ENCODE measurements around the gene EFNA5. TPM values are rescaled to one million over a fixed set of nuclear protein-coding genes. Genes with fewer than 3 reads are reported as not detected.
A peak's percentile ranks its signal among the peaks of the same experiment; 100 is the strongest.
"Not testable (repeated sequence)": the region's sequence is repeated elsewhere in the genome, so short reads cannot be mapped to it uniquely, and the experiment has no call there.

Gene EFNA5
- total and polyA plus RNA-seq, 5 experiments from 2014 or later = 0.03 TPM; not detected in 4

DNA sequence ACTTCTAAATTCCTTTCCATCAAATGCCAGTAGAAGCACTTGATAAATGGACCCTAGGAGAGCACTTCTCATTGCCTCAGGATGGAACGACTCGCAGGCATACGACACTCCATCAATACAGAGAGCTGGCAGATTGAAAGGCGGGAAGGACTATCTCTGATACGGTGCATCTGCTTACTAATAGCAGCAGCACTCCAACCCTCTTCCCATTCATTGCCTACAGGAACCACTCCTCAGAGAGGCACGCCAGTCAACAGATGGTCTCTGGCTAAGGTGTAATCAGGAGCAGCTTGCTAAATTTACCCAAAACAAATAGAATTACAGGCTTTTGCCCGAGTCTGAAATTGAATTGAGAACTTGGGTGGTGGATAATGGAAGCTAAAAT lies 168.1 kb downstream of the EFNA5 start:
- H3K4me3 Mint-ChIP-seq = no peak overlapping the region
- no peak overlapping the region for H3K27ac Mint-ChIP-seq
- no peaks in the 10 kb centered on the region for H3K36me3 Mint-ChIP-seq

DNA sequence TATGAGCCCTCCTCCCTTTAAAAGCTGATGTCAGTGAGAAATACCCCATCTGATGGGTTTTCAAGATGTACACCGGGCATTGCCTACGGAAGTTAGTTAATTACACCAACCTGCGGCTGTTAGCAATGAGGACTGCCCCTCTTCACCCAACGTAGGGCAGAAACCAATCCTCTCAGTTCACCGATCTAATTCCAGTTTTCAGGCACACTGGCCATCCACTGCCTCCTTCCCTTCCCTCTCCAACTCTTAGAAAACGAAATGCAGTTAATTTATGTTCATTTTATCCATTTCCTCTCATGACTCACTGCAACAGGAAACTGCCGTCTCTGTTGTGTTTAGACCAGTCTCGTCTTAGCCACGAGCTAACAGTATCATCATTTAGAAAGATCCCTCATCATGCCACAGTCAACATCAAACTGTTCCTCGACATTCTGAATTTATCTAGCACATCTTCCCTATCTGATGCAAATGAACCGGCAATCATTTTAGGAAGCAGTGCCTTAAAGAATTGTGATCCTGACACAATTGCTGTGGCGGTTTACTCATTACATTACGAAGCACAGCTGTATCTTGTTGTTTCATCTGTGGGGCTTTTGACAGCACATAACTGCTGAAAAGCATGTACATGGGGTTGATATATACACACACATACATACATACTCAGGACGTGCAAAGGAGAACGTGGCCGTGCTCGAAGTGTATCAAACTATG lies 168.6 kb downstream of the EFNA5 start:
- POLR2A ChIA-PET = no interaction called here
- peaks cover 2 to 23% (median 5%) of the 10 kb centered on the region in 5 donors for H3K27me3 Mint-ChIP-seq
- no peaks in the 10 kb centered on the region for H3K36me3 Mint-ChIP-seq
- H3K9me3 Mint-ChIP-seq = peaks cover 0 to 2% (median 0%) of the 10 kb centered on the region in 9 donors
- DNase-seq (no peak), ATAC-seq (no peak)
- H3K27ac Mint-ChIP-seq = peak overlapping the region in 1 of 10 donors; percentile 11
- H3K4me3 Mint-ChIP-seq = peak overlapping the region in 1 of 10 donors; percentile 15
- H3K4me1 Mint-ChIP-seq = peaks cover 0 to 6% (median 2%) of the 10 kb centered on the region in 4 donors

More for the DNA sequence above, 168.1 kb downstream of the EFNA5 start:
- Mint-ChIP-seq H3K9me3 (peaks cover 0 to 2% (median 0%) of the 10 kb centered on the region in 9 donors), H3K27me3 (peaks cover 2 to 23% (median 5%) of the 10 kb centered on the region in 5 donors), H3K4me1 (peaks cover 0 to 6% (median 2%) of the 10 kb centered on the region in 4 donors)
- POLR2A ChIA-PET = no interaction called here
- ATAC-seq = no peak
- no peak for DNase-seq

DNA sequence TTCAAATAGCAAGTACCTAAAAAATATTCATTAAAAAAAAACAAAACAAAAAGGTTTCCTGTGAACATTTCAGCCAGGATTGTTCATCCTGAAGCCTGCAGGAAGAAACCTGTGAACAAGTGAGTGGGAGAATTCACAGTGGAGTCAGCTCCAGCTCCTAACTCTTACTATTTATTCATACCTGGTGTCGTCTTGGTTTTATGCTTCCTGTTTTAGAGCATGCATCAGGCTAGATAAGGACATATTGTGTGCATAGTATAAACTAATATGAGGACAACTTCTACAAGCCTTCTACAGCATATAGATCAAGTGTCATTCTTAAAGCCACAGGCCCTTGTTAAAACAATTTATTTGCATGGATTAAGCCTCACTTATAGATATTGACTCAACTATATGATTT lies 169.9 kb downstream of the EFNA5 start:
- H3K27ac Mint-ChIP-seq = no peak overlapping the region
- no peak overlapping the region for H3K4me3 Mint-ChIP-seq
- peaks cover 2 to 20% (median 5%) of the 10 kb centered on the region in 5 donors for H3K27me3 Mint-ChIP-seq
- H3K36me3 Mint-ChIP-seq = no peaks in the 10 kb centered on the region
- no peak for DNase-seq
- peaks cover 0 to 6% (median 2%) of the 10 kb centered on the region in 4 donors for H3K4me1 Mint-ChIP-seq
- no peak for ATAC-seq
- POLR2A ChIA-PET = no interaction called here
- peaks cover 0 to 2% (median 0%) of the 10 kb centered on the region in 9 donors for H3K9me3 Mint-ChIP-seq

DNA sequence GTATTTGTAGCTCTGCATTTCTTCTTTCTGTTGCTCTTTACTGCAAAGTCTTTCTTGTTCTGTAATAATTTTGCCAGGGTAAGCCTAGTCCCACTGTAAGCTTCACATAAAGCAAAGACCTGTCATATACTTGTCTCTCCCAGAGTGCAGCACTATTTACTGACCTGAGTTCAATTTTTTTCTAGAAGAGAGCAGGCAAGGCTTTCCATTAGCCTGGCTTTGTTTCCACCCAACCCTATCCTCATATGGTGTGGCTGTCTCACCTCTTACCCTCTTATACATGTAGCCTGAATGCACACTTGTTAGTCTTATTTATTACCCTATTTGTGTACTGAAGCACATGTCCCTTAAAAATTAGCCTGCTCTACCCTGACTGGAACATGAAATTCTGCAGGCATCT lies 170.4 kb downstream of the EFNA5 start:
- H3K4me3 Mint-ChIP-seq = no peak overlapping the region
- ATAC-seq (no peak), DNase-seq (no peak)
- H3K36me3 Mint-ChIP-seq = no peaks in the 10 kb centered on the region
- POLR2A ChIA-PET = no interaction called here
- peaks cover 2 to 15% (median 4%) of the 10 kb centered on the region in 5 donors for H3K27me3 Mint-ChIP-seq
- no peak overlapping the region for H3K27ac Mint-ChIP-seq
- H3K4me1 Mint-ChIP-seq = peaks cover 0 to 6% (median 2%) of the 10 kb centered on the region in 4 donors
- peaks cover 0 to 2% (median 0%) of the 10 kb centered on the region in 9 donors for H3K9me3 Mint-ChIP-seq

DNA sequence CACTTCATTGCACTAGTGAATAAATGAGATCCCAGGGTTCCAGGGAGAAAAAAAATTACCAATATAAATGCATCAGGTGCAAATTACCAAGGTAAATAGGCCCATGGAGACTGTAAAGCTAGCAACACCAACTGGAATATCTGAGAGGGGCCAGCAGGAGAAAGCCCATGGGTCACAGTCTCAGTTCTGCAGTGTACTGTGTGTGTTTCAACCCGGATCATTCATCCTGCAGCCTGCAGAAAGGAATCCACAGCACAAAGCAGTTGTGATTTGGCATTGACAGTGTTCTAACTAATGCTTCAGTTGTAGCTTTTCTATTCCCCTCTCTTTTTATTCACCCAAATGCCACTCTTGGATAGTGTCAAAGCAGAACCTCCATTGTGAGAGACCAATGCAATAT lies 171.0 kb downstream of the EFNA5 start:
- Mint-ChIP-seq H3K27ac (no peak overlapping the region), H3K9me3 (peaks cover 0 to 2% (median 0%) of the 10 kb centered on the region in 9 donors), H3K4me1 (peaks cover 0 to 6% (median 2%) of the 10 kb centered on the region in 4 donors), H3K4me3 (no peak overlapping the region), H3K27me3 (peaks cover 0 to 14% (median 4%) of the 10 kb centered on the region in 5 donors), H3K36me3 (no peaks in the 10 kb centered on the region)
- ATAC-seq (no peak), DNase-seq (no peak)
- POLR2A ChIA-PET = no interaction called here

DNA sequence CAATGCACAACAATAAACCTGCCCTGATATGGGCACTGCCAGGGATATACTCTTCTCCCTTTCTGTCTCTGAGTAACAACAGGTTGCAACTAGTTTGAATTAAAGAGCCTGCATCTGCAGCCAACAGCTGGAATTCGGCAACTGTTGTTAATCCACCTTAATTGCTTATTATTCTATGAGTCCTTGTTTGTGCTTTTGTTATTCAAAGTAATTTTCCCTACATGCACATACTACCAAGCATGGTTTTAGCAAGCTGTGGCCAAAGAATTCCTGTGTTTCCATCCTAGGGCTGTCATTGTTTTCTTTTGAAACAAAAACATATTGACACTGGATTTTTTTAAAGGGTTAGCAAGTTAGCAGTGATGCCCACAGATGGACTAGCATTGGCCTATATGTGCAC lies 171.5 kb downstream of the EFNA5 start:
- Mint-ChIP-seq H3K4me3 (no peak overlapping the region), H3K27me3 (peaks cover 0 to 14% (median 4%) of the 10 kb centered on the region in 5 donors), H3K36me3 (no peaks in the 10 kb centered on the region), H3K9me3 (peaks cover 0 to 2% (median 0%) of the 10 kb centered on the region in 9 donors), H3K4me1 (peaks cover 0 to 6% (median 2%) of the 10 kb centered on the region in 4 donors), H3K27ac (no peak overlapping the region)
- DNase-seq (no peak), ATAC-seq (no peak)
- POLR2A ChIA-PET = no interaction called here

DNA sequence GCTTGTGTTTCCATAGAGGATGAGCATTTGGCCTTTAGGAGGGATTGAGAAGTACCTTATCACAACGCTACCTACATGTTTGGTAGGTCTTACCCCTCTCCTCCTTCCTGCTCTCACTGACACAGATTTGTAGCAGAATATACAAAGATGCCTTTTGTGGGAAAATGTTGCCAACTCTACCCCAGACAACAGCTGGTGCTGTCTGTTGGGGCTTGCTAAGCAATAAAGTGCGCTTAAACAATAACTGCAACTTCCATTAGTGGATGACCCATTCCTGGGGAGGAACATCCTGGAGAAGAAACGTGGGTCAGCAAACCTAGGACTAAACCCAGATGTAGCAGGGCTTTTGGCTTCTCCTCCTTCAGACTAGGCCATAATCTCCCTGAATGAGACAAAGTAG lies 174.3 kb downstream of the EFNA5 start:
- POLR2A ChIA-PET = no interaction called here
- Mint-ChIP-seq H3K27ac (no peak overlapping the region), H3K4me3 (no peak overlapping the region), H3K4me1 (no peaks in the 10 kb centered on the region), H3K9me3 (no peaks in the 10 kb centered on the region), H3K36me3 (no peaks in the 10 kb centered on the region), H3K27me3 (no peaks in the 10 kb centered on the region)
- ATAC-seq (no peak), DNase-seq (no peak)

DNA sequence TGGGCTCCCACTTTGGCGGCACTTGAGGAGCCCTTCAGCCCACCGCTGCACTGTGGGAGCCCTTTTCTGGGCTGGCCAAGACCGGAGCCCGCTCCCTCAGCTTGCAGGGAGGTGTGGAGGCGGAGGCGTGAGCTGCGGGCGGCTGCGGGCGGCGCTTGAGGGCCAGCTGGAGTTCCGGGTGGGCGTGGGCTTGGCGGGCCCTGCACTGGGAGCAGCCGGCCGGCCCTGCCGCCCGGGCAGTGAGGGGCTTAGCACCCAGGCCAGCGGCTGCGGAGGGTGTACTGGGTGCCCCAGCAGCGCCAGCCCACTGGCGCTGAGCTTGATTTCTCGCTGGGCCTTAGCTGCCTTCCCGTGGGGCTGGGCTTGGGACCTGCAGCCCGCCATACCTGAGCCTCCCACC lies 176.6 kb downstream of the EFNA5 start:
- ATAC-seq, H3K4me1 Mint-ChIP-seq, H3K4me3 Mint-ChIP-seq, H3K36me3 Mint-ChIP-seq, H3K27ac Mint-ChIP-seq, H3K27me3 Mint-ChIP-seq, POLR2A ChIA-PET, H3K9me3 Mint-ChIP-seq, DNase-seq: not testable (repeated sequence)

DNA sequence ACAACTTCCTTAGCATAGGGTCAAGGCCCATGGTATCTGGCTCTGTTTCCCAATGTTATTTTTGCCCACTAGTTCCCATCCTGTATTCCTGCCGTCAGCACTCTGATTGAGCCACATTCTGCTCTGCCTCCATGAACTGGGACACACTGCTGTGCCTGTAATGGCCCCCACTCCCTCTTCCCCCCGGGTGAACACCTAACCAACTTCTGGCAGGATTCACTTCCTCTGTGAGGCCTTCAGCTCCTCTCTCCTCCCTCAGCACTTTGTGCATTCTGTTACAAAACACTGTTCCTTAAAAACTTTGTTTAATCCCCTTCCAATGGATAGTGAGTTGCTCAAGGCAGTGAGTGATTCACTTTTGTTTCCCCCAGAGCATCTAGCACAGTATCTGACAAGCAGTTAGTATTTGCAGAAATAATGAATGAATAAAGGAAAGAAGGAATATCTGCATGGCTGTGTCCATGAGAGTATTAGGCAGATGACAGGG lies 183.6 kb downstream of the EFNA5 start:
- peaks cover 0 to 22% (median under 1%) of the 10 kb centered on the region in 4 donors for H3K4me1 Mint-ChIP-seq
- no peak overlapping the region for H3K4me3 Mint-ChIP-seq
- H3K27ac Mint-ChIP-seq = peak overlapping the region in 3 of 10 donors; percentile 17 to 59 (median 46)
- H3K9me3 Mint-ChIP-seq = peaks cover 0 to 4% (median 0%) of the 10 kb centered on the region in 9 donors
- POLR2A ChIA-PET = no interaction called here
- no peaks in the 10 kb centered on the region for H3K27me3 Mint-ChIP-seq
- ATAC-seq (no peak), DNase-seq (no peak)
- H3K36me3 Mint-ChIP-seq = no peaks in the 10 kb centered on the region

DNA sequence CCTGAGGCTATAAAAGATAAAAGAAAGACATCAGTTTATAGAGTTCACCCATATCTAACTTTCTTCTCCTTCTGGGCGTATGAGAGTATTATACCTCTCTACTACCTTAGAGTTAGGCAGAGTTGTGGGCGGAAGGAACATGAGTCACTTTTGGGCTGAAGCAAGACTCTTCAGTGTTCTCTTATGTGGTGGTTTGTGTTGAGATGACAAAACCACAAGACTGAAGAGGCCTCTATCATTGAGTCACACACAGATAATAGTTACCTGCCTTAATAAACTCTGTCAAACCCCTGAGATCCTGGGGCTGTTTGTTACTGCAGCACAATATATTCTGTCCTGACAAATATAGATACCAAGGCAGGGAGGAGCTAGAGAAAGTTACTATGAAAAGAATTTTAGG lies 184.2 kb downstream of the EFNA5 start:
- POLR2A ChIA-PET = no interaction called here
- H3K27me3 Mint-ChIP-seq = no peaks in the 10 kb centered on the region

DNA sequence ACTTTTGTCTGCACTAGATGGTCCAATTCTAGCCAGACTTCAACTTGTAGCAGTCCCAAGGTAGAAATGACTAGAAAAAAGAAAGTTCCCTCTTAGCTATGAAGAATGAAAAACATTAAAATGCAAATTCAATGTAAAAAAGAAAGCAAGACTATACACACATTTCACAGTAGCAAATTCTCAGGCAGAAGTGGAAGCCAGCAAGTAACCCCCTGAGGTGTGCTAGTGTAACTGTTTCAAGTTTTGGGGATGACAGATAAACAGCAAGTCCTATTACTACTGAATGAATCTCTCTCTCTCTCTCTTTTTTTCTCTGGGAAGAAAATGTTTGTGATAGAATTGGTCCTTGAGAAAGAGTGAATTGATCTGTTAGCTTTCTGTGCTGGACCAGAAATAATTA lies 185.6 kb downstream of the EFNA5 start:
- ATAC-seq = no peak
- no peak for DNase-seq
- POLR2A ChIA-PET = no interaction called here
- H3K4me3 Mint-ChIP-seq = no peak overlapping the region
- H3K4me1 Mint-ChIP-seq = peaks cover 0 to 22% (median under 1%) of the 10 kb centered on the region in 4 donors
- H3K36me3 Mint-ChIP-seq = no peaks in the 10 kb centered on the region
- peaks cover 0 to 4% (median 0%) of the 10 kb centered on the region in 9 donors for H3K9me3 Mint-ChIP-seq
- H3K27me3 Mint-ChIP-seq = peaks cover 0 to 8% (median 0%) of the 10 kb centered on the region in 5 donors
- no peak overlapping the region for H3K27ac Mint-ChIP-seq

More for the DNA sequence above, 184.2 kb downstream of the EFNA5 start:
- ATAC-seq = peak; percentile 40 to 42
- Mint-ChIP-seq H3K4me1 (peaks cover 0 to 22% (median under 1%) of the 10 kb centered on the region in 4 donors), H3K36me3 (no peaks in the 10 kb centered on the region), H3K4me3 (no peak overlapping the region), H3K9me3 (peaks cover 0 to 4% (median 0%) of the 10 kb centered on the region in 9 donors), H3K27ac (peak overlapping the region in 3 of 10 donors; percentile 17 to 59 (median 46))
- peak in 1 of 10 donors; percentile 20 for DNase-seq

DNA sequence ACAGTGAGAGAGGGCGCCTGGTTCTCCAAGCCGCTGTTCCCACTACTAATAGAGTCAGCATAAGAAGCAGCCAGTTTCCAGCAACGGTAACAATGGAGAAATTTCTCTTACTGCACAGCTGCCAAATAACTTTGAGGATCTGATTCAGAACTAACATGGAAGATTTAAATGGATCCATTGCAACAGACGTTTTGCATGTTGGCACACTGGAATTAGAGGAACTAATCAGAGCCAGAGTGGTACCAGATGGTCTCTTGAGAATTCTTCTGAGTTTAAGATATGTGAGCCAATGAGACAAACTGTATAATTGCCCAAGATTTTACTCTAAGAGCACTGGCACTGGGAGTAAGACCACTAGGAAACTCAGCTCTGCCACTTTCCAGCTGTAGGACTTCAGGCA lies 186.5 kb downstream of the EFNA5 start:
- Mint-ChIP-seq H3K36me3 (no peaks in the 10 kb centered on the region), H3K27ac (no peak overlapping the region), H3K9me3 (peaks cover 0 to 4% (median 0%) of the 10 kb centered on the region in 9 donors), H3K4me3 (no peak overlapping the region), H3K27me3 (peaks cover 0 to 8% (median 0%) of the 10 kb centered on the region in 5 donors), H3K4me1 (peaks cover 0 to 22% (median under 1%) of the 10 kb centered on the region in 4 donors)
- POLR2A ChIA-PET = interaction anchor here (0.6 kb wide), 1 partner anchor 43 kb away, joined by 3 read pairs; no protein-coding TSS in a partner anchor
- ATAC-seq (no peak), DNase-seq (no peak)

DNA sequence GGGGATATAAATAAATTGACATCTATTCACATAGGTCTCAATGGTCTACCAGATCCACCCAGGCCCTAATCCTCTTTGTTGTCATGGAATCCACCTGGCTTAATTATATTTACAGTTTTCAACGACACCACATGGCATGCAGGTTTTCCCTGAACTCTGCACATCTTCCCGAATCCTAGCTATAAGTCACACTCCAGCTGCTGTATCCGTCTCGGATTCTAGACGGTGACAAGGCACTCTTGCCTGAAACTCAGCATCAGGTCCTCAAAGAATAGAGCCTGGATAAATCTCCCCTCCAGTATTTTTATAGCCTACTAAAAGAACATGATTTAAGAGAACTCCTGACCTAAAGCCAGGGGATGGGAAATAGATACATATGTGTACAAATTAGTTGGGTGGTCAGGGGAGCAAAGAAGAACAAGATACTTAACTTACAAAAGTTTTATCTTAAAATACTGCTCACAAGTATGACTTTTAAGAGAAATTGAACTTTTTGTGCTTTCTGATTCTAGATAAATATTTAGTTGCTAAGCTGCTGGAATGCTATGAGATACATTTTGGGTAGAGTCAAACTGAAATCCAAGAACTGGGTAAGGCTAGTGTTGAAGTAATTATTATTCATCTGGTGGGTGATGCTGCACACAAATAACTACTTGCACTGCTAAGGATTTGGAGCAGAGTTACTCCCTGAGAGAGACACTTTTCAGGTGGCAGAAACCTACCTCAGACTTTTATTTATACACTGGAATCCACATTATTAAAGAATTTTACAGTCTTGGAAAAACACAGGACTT lies 187.3 kb downstream of the EFNA5 start:
- Mint-ChIP-seq H3K4me3 (no peak overlapping the region), H3K4me1 (peaks cover 0 to 22% (median under 1%) of the 10 kb centered on the region in 4 donors), H3K27me3 (peaks cover 0 to 8% (median 0%) of the 10 kb centered on the region in 5 donors), H3K9me3 (peaks cover 0 to 4% (median 0%) of the 10 kb centered on the region in 9 donors), H3K36me3 (no peaks in the 10 kb centered on the region), H3K27ac (no peak overlapping the region)
- POLR2A ChIA-PET = interaction anchor here (0.6 kb wide), 1 partner anchor 44 kb away, joined by 3 read pairs; no protein-coding TSS in a partner anchor
- no peak for ATAC-seq
- no peak for DNase-seq
